Kidney (tissue), 14 donors: ENCODE data around the gene KIF3A. TPM values are rescaled to one million over a fixed set of nuclear protein-coding genes. Genes with fewer than 3 reads are reported as not detected.

Experiments
- DNase-seq, 5 donors: peaks; one replicate each; pipeline ENCODE4 v3.0.0-alpha.2; 2013 to 2020
- FAIRE-seq: peaks from 2 replicates; lab custom pipeline; 2012; peaks lifted over from hg19 to GRCh38; lab: Jason Lieb, UNC
- H3K27ac ChIP-seq, 2 donors: one replicate each; pipeline ENCODE4 v1.7.0; 2013; ENCODE audit warnings: low read depth in 2 of 2, low read length in 2 of 2, inconsistent platforms in 1 of 2
- H3K27me3 ChIP-seq: one replicate; pipeline ENCODE4 v1.7.1; 2013; ENCODE audit warnings: low read length, inconsistent platforms; ENCODE audit not compliant: control insufficient read depth, insufficient read depth
- H3K36me3 ChIP-seq, 3 donors: one replicate each; pipeline versions ENCODE4 v1.7.0 to v1.7.1; 2013; ENCODE audit warnings: low read length in 3 of 3, control low read depth in 1 of 3, inconsistent platforms in 1 of 3; ENCODE audit not compliant: insufficient read depth in 3 of 3, control insufficient read depth in 2 of 3
- H3K4me1 ChIP-seq, 3 donors: one replicate each; pipeline versions ENCODE4 v1.7.0 to v1.7.1; 2013; ENCODE audit warnings: low read length in 3 of 3, inconsistent platforms in 1 of 3, low read depth in 1 of 3; ENCODE audit not compliant: control insufficient read depth in 2 of 3, insufficient read depth in 2 of 3
- H3K4me3 ChIP-seq, 3 donors: one replicate each; pipeline versions ENCODE4 v1.7.0 to v1.8.1; 2013; ENCODE audit warnings: low read length in 3 of 3, control low read depth in 1 of 3, inconsistent platforms in 1 of 3
- H3K9ac ChIP-seq, 3 donors: one replicate each; pipeline versions ENCODE4 v1.7.0 to v1.7.1; 2013; ENCODE audit warnings: low read length in 3 of 3, control low read depth in 1 of 3, inconsistent platforms in 1 of 3
- H3K9me3 ChIP-seq, 3 donors: one replicate each; pipeline versions ENCODE4 v1.7.0 to v1.7.1; 2013; ENCODE audit warnings: low read length in 3 of 3, control low read depth in 1 of 3, inconsistent platforms in 1 of 3; ENCODE audit not compliant: control insufficient read depth in 2 of 3, insufficient read depth in 1 of 3
- CTCF ChIP-seq: IDR thresholded peaks from 3 replicates; pipeline ENCODE4 v1.5.1; 2012; ENCODE audit warnings: mild to moderate bottlenecking, moderate library complexity, borderline replicate concordance; ENCODE audit not compliant: insufficient read depth; ENCODE audit errors: extremely low read depth
- intact Hi-C: fragments of 100-400 bp; cut with DNase I; formaldehyde crosslinking; loops from one replicate; pipeline ENCODE4 v1.11.1; 2022
- polyA plus RNA-seq: library from polyadenylated mRNA; stranded (reverse); fragments of 350-450 nt; fragmentation: Illumina TruSeq; extraction: RNeasy Lipid Tissue Mini Kit (QIAGEN cat#74804); gene quantifications from one replicate; pipeline ENCODE4 v1.2.3, GENCODE V29; 2014; ENCODE audit warnings: low read depth, low replicate concordance; ENCODE audit not compliant: insufficient read depth
- total RNA-seq: library from RNA; stranded (reverse); fragmentation: NEBNext Ultra II Directional; extraction: Animal tissue kit (Norgen Biotek cat#: 25700); gene quantifications from one replicate; pipeline ENCODE4 v1.2.1, GENCODE V29; 2021
- donor health status: control.
- donor health status: control.
- donor health status: control.
- donor health status: control.
- donor health status: control.
- donor health status: DM: yes; HTN: yes; CAD: no.
- donor health status: Normal renal cell carcinoma (clear cell type).

The KIF3A gene
- total and polyA plus RNA-seq, 2 donors from 2014 or later: 7.1 to 13.9 TPM

- Histone ChIP-seq H3K9me3 (no peaks in the 10 kb centered on the region), H3K27ac (no peak overlapping the region), H3K36me3 (no peaks in the 10 kb centered on the region), H3K4me3 (peak overlapping the region in 2 of 3 donors; percentile 68), H3K4me1 (peaks cover 5 to 27% (median 24%) of the 10 kb centered on the region in 3 donors), H3K9ac (peak overlapping the region in 2 of 3 donors; percentile 7 to 84), H3K27me3 (no peaks in the 10 kb centered on the region)
- intact Hi-C loops: no loop called here
- DNase-seq (peak in 4 of 5 donors; percentile 49 to 77 (median 62)), FAIRE-seq (no peak)
- TF ChIP-seq CTCF: no peak
Measured at GRCh38 chr5:132775476-132775961, 38.2 kb upstream of the KIF3A start.

- DNase-seq (no peak), FAIRE-seq (no peak)
- H3K9ac ChIP-seq: no peak overlapping the region
- H3K27me3 ChIP-seq: no peaks in the 10 kb centered on the region
- no peak overlapping the region for H3K27ac ChIP-seq
- H3K4me1 ChIP-seq: peaks cover 5 to 27% (median 24%) of the 10 kb centered on the region in 3 donors
- intact Hi-C loops: no loop called here
- TF ChIP-seq CTCF: no peak
- H3K4me3 ChIP-seq: peak overlapping the region in 1 of 3 donors; percentile 68
- no peaks in the 10 kb centered on the region for H3K36me3 ChIP-seq
- H3K9me3 ChIP-seq: no peaks in the 10 kb centered on the region
Measured at GRCh38 chr5:132774896-132775295, 37.5 kb upstream of the KIF3A start.

- Histone ChIP-seq H3K9me3 (no peaks in the 10 kb centered on the region), H3K9ac (no peak overlapping the region), H3K4me1 (peaks cover 5 to 27% (median 24%) of the 10 kb centered on the region in 3 donors), H3K4me3 (no peak overlapping the region), H3K27ac (no peak overlapping the region), H3K36me3 (no peaks in the 10 kb centered on the region), H3K27me3 (no peaks in the 10 kb centered on the region)
- TF ChIP-seq CTCF: no peak
- intact Hi-C loops: no loop called here
- FAIRE-seq: no peak
- no peak for DNase-seq
Measured at GRCh38 chr5:132774406-132774805, 37.1 kb upstream of the KIF3A start.
